Glutamatergic neuron (in vitro differentiated cells): ENCODE measurements around the gene BCL2L11. TPM values are rescaled to one million over a fixed set of nuclear protein-coding genes. Genes with fewer than 3 reads are reported as not detected.

Source experiments
- DNase-seq: peaks from one replicate; pipeline ENCODE4 v3.0.0; 2022
- H3K27ac Mint-ChIP-seq: one replicate; pipeline ENCODE4 v1.8.0; 2020; ENCODE audit warnings: mild to moderate bottlenecking, mixed read lengths, inconsistent platforms; ENCODE audit not compliant: unreplicated experiment
- H3K27me3 Mint-ChIP-seq: one replicate; pipeline ENCODE4 v1.8.0; 2020; ENCODE audit warnings: mild to moderate bottlenecking, moderate library complexity, mixed read lengths, inconsistent platforms; ENCODE audit not compliant: unreplicated experiment
- H3K36me3 Mint-ChIP-seq: one replicate; pipeline ENCODE4 v1.8.0; 2020; ENCODE audit warnings: mild to moderate bottlenecking, mixed read lengths, inconsistent platforms; ENCODE audit not compliant: unreplicated experiment
- H3K4me1 Mint-ChIP-seq: one replicate; pipeline ENCODE4 v1.8.0; 2020; ENCODE audit warnings: mild to moderate bottlenecking, low read depth, mixed read lengths, inconsistent platforms; ENCODE audit not compliant: unreplicated experiment
- H3K4me3 Mint-ChIP-seq: one replicate; pipeline ENCODE4 v1.8.0; 2020; ENCODE audit warnings: mild to moderate bottlenecking, mixed read lengths, inconsistent platforms; ENCODE audit not compliant: unreplicated experiment
- H3K9me3 Mint-ChIP-seq: one replicate; pipeline ENCODE4 v1.8.0; 2020; ENCODE audit warnings: mild to moderate bottlenecking, moderate library complexity, mixed read lengths, inconsistent platforms; ENCODE audit not compliant: unreplicated experiment
- CTCF ChIP-seq: fragments of 200-600 bp; sonication (generic); IDR thresholded peaks from one replicate; pipeline ENCODE4 v1.5.0; 2021; ENCODE audit not compliant: partially characterized antibody, unreplicated experiment
- total RNA-seq: library from RNA; stranded (reverse); fragmentation: NEBNext Ultra II Directional; extraction: Animal tissue kit (Norgen Biotek cat#: 25700); gene quantifications from one replicate; pipeline ENCODE4 v1.2.1, GENCODE V29; 2021; ENCODE audit not compliant: unreplicated experiment

The BCL2L11 gene
- total RNA-seq, 1 donor from 2014 or later, result 20.0 TPM

GRCh38 chr2:111156529-111156928, 35.8 kb downstream of the BCL2L11 start:
- H3K4me1 Mint-ChIP-seq, result peaks cover 11% of the 10 kb centered on the region
- DNase-seq, result no peak
- H3K27ac Mint-ChIP-seq, result no peak overlapping the region
- no peaks in the 10 kb centered on the region for H3K9me3 Mint-ChIP-seq
- peaks cover 5% of the 10 kb centered on the region for H3K27me3 Mint-ChIP-seq
- no peak overlapping the region for H3K4me3 Mint-ChIP-seq
- no peak for TF ChIP-seq CTCF
- no peaks in the 10 kb centered on the region for H3K36me3 Mint-ChIP-seq

GRCh38 chr2:111157071-111157661, 36.5 kb downstream of the BCL2L11 start:
- DNase-seq, result no peak
- Mint-ChIP-seq H3K9me3 (no peaks in the 10 kb centered on the region), H3K36me3 (no peaks in the 10 kb centered on the region), H3K4me3 (no peak overlapping the region), H3K27ac (no peak overlapping the region), H3K4me1 (peaks cover 13% of the 10 kb centered on the region), H3K27me3 (peaks cover 5% of the 10 kb centered on the region)
- TF ChIP-seq CTCF, result no peak

GRCh38 chr2:111157798-111158197, 37.1 kb downstream of the BCL2L11 start:
- Mint-ChIP-seq H3K4me3 (no peak overlapping the region), H3K27ac (no peak overlapping the region), H3K27me3 (peaks cover 5% of the 10 kb centered on the region), H3K4me1 (peaks cover 15% of the 10 kb centered on the region), H3K36me3 (no peaks in the 10 kb centered on the region), H3K9me3 (no peaks in the 10 kb centered on the region)
- no peak for TF ChIP-seq CTCF
- no peak for DNase-seq

GRCh38 chr2:111159641-111160040, 38.9 kb downstream of the BCL2L11 start:
- no peak for DNase-seq
- H3K4me3 Mint-ChIP-seq, result no peak overlapping the region
- H3K4me1 Mint-ChIP-seq, result peaks cover 20% of the 10 kb centered on the region
- no peak overlapping the region for H3K27ac Mint-ChIP-seq
- H3K36me3 Mint-ChIP-seq, result no peaks in the 10 kb centered on the region
- no peaks in the 10 kb centered on the region for H3K9me3 Mint-ChIP-seq
- H3K27me3 Mint-ChIP-seq, result peaks cover 5% of the 10 kb centered on the region
- TF ChIP-seq CTCF, result no peak

GRCh38 chr2:111160758-111161157, 40.0 kb downstream of the BCL2L11 start:
- TF ChIP-seq CTCF, result no peak
- Mint-ChIP-seq H3K27ac (no peak overlapping the region), H3K4me1 (peaks cover 30% of the 10 kb centered on the region), H3K27me3 (peaks cover 5% of the 10 kb centered on the region), H3K9me3 (no peaks in the 10 kb centered on the region), H3K4me3 (no peak overlapping the region), H3K36me3 (no peaks in the 10 kb centered on the region)
- DNase-seq, result no peak
